HG03378 (cell line): ENCODE data around the gene PRB2.
"Not testable (repeated sequence)": the region's sequence is repeated elsewhere in the genome, so short reads cannot be mapped to it uniquely, and the experiment has no call there.

Source experiments
- ATAC-seq: cut with Tn5 transposase; IDR thresholded peaks from one replicate; pipeline ENCODE4 v1.9.1; 2021; ENCODE audit warnings: mild to moderate bottlenecking, moderate library complexity; ENCODE audit not compliant: unreplicated experiment

PRB2 gene

GRCh38 chr12:11395467-11395866 is at the start of gene PRB2:
Gene PRB2 (minus strand): TSS chr12:11395567. CDS start chr12:11395529, 38 bp downstream.
- not testable (repeated sequence) for ATAC-seq

- ATAC-seq: no peak
Observed at GRCh38 chr12:11437966-11438365, 42.6 kb upstream of the PRB2 start.

GRCh38 chr12:11433664-11434063 is 38.3 kb upstream of the PRB2 start:
- ATAC-seq: no peak

- no peak for ATAC-seq
Observed at GRCh38 chr12:11431486-11431885, 36.1 kb upstream of the PRB2 start.

GRCh38 chr12:11427341-11427740 is 32.0 kb upstream of the PRB2 start:
- no peak for ATAC-seq

GRCh38 chr12:11412731-11413130 is 17.4 kb upstream of the PRB2 start:
- ATAC-seq: no peak

GRCh38 chr12:11408096-11408495 is 12.7 kb upstream of the PRB2 start:
- no peak for ATAC-seq

GRCh38 chr12:11397366-11397765 is 2.0 kb upstream of the PRB2 start:
- no peak for ATAC-seq

- ATAC-seq: not testable (repeated sequence)
Observed at GRCh38 chr12:11391456-11391855, 3.9 kb downstream of the PRB2 start.

GRCh38 chr12:11377420-11377819 is 17.9 kb downstream of the PRB2 start:
- not testable (repeated sequence) for ATAC-seq

- ATAC-seq: no peak
Observed at GRCh38 chr12:11361151-11361550, 34.2 kb downstream of the PRB2 start.

- ATAC-seq: not testable (repeated sequence)
Observed at GRCh38 chr12:11360205-11360883, 35.0 kb downstream of the PRB2 start.

GRCh38 chr12:11351736-11352135 is 43.6 kb downstream of the PRB2 start:
- ATAC-seq: not testable (repeated sequence)

GRCh38 chr12:11348439-11348838 is 46.9 kb downstream of the PRB2 start:
- ATAC-seq: no peak

GRCh38 chr12:11347810-11348209 is 47.6 kb downstream of the PRB2 start:
- ATAC-seq: no peak

GRCh38 chr12:11344500-11344899 is 50.9 kb downstream of the PRB2 start:
- no peak for ATAC-seq
